ENCODE data around the gene STUM. TPM values are rescaled to one million over a fixed set of nuclear protein-coding genes. Genes with fewer than 3 reads are reported as not detected.

The STUM gene
- total RNA-seq, 1 experiment from 2014 or later = 0.11 TPM

GRCh38 chr1:226604560-226605317, 56.2 kb downstream of the STUM start:
- DNase-seq = peak; percentile 72
- Mint-ChIP-seq H3K9me3 (no peaks in the 10 kb centered on the region), H3K27me3 (ENCODE audit: low read depth) (no peaks in the 10 kb centered on the region; the same call in 1 of the 2 replicates), H3K4me3 (no peak overlapping the region), H3K27ac (peak overlapping the region in 2 of 3 experiments; percentile 61 to 83; a peak in 3 of 7 replicates), H3K36me3 (ENCODE audit: insufficient read depth in 1 of 3, low read depth in 3 of 3) (no peaks in the 10 kb centered on the region), H3K4me1 (peaks cover 29 to 57% of the 10 kb centered on the region in 2 experiments)
- Histone ChIP-seq H4K8ac (replicated peaks; ENCODE audit: insufficient read length, low read depth, low read length) (no peak overlapping the region), H3K27ac (ENCODE audit: insufficient read length, low read depth, low read length) (no peak overlapping the region), H4K5ac (ENCODE audit: insufficient read length, low read depth, low read length) (no peak overlapping the region), H3K23ac (ENCODE audit: insufficient read length, low read depth, low read length) (no peak overlapping the region), H2AFZ (ENCODE audit: low read length) (no peak overlapping the region), H4K20me1 (ENCODE audit: control insufficient read depth, insufficient read depth, insufficient read length) (no peaks in the 10 kb centered on the region), H3K23me2 (ENCODE audit: insufficient read length, low read depth, low read length, poor library complexity, severe bottlenecking) (no peaks in the 10 kb centered on the region), H3K9ac (ENCODE audit: extremely low read depth, insufficient read length, low read length) (no peak overlapping the region), H3K27me3 (ENCODE audit: insufficient read depth, low read length) (no peaks in the 10 kb centered on the region), H3K4me1 (ENCODE audit: insufficient read depth, low read length) (no peaks in the 10 kb centered on the region; the same call in 1 of the 2 replicates), H3K18ac (ENCODE audit: insufficient read length, low read depth, low read length) (peak overlapping the region; percentile 24), H3K4ac (ENCODE audit: low read depth, low read length) (no peak overlapping the region), H3T11ph (ENCODE audit: low read length) (no peak overlapping the region), H3K79me2 (ENCODE audit: insufficient read depth, low read length) (no peaks in the 10 kb centered on the region), H3K4me2 (ENCODE audit: insufficient read depth, insufficient read length, low read length) (no peak overlapping the region), H2BK5ac (ENCODE audit: insufficient read length, low read length) (no peak overlapping the region), H2BK12ac (ENCODE audit: insufficient read length, low read depth, low read length) (no peak overlapping the region), H2BK20ac (ENCODE audit: low read depth, low read length, poor library complexity, severe bottlenecking) (no peak overlapping the region), H2BK120ac (ENCODE audit: low read depth, low read length, poor library complexity, severe bottlenecking) (no peak overlapping the region), H3K56ac (ENCODE audit: insufficient read length, low read depth, low read length) (no peak overlapping the region), H4K91ac (ENCODE audit: insufficient read length, low read depth, low read length) (no peak overlapping the region), H2BK15ac (ENCODE audit: low read depth, low read length) (0 out of 2 replicates have a peak overlapping the region, but pooled peaks have one; percentile 12), H3K9me3 (ENCODE audit: control insufficient read depth, low read depth, low read length) (no peaks in the 10 kb centered on the region), H2AK5ac (ENCODE audit: insufficient read length, low read length) (no peak overlapping the region), H3K14ac (ENCODE audit: insufficient read depth, low read length) (peak overlapping the region; percentile 77), H3K79me1 (ENCODE audit: insufficient read depth, low read depth, low read length, poor library complexity, severe bottlenecking) (no peaks in the 10 kb centered on the region)
- no CpG with 5 or more reads among the region's 9 CpGs for WGBS (ENCODE audit: extremely low coverage, insufficient read length, low lambda C conversion rate)
- TF ChIP-seq, protein P1, sequence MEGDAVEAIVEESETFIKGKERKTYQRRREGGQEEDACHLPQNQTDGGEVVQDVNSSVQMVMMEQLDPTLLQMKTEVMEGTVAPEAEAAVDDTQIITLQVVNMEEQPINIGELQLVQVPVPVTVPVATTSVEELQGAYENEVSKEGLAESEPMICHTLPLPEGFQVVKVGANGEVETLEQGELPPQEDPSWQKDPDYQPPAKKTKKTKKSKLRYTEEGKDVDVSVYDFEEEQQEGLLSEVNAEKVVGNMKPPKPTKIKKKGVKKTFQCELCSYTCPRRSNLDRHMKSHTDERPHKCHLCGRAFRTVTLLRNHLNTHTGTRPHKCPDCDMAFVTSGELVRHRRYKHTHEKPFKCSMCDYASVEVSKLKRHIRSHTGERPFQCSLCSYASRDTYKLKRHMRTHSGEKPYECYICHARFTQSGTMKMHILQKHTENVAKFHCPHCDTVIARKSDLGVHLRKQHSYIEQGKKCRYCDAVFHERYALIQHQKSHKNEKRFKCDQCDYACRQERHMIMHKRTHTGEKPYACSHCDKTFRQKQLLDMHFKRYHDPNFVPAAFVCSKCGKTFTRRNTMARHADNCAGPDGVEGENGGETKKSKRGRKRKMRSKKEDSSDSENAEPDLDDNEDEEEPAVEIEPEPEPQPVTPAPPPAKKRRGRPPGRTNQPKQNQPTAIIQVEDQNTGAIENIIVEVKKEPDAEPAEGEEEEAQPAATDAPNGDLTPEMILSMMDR (conservative IDR thresholded peaks at IDR 0.05) = no peak

All from H9 (cell line).